Ishikawa (cell line): Measurements from ENCODE around the gene MAGEA9.

ENCODE experiments used
- CREB1 ChIP-seq: IDR thresholded peaks from 2 replicates; pipeline ENCODE4 v1.6.1; 2012; ENCODE audit warnings: low read depth
- EGR1 ChIP-seq: IDR thresholded peaks from 2 replicates; pipeline ENCODE4 v1.6.1; 2012
- EP300 ChIP-seq: IDR thresholded peaks from 2 replicates; pipeline ENCODE4 v1.6.1; 2012; ENCODE audit warnings: borderline replicate concordance
- FOXM1 ChIP-seq: IDR thresholded peaks from 2 replicates; pipeline ENCODE4 v1.6.1; 2012; ENCODE audit warnings: low read depth, borderline replicate concordance
- MAX ChIP-seq: IDR thresholded peaks from 2 replicates; pipeline ENCODE4 v1.6.1; 2012
- TAF1 ChIP-seq: IDR thresholded peaks from 2 replicates; pipeline ENCODE4 v1.6.1; 2012; ENCODE audit warnings: low read depth, mild to moderate bottlenecking
- TCF12 ChIP-seq: IDR thresholded peaks from 2 replicates; pipeline ENCODE4 v1.6.1; 2012; ENCODE audit warnings: low read depth
- TEAD4 ChIP-seq: IDR thresholded peaks from 2 replicates; pipeline ENCODE4 v1.6.1; 2012
- YY1 ChIP-seq: IDR thresholded peaks from 2 replicates; pipeline ENCODE4 v1.6.1; 2012; ENCODE audit warnings: low read depth
- ZBTB7A ChIP-seq: IDR thresholded peaks from 2 replicates; pipeline ENCODE4 v1.6.1; 2012; ENCODE audit warnings: low read depth
- TF ChIP-seq, protein P1 (sequence below): IDR thresholded peaks from 2 replicates; pipeline ENCODE4 v1.6.1; 2012; ENCODE audit warnings: low read depth, mild to moderate bottlenecking

GRCh38 chrX:149830192-149830873 is 48.6 kb downstream of the MAGEA9 start:
- TF ChIP-seq EGR1 (no peak), MAX (no peak), YY1 (no peak), CREB1 (no peak), TAF1 (no peak), TEAD4 (no peak), FOXM1 (no peak), EP300 (no peak), ZBTB7A (no peak), TCF12 (no peak)
- TF ChIP-seq, protein P1, sequence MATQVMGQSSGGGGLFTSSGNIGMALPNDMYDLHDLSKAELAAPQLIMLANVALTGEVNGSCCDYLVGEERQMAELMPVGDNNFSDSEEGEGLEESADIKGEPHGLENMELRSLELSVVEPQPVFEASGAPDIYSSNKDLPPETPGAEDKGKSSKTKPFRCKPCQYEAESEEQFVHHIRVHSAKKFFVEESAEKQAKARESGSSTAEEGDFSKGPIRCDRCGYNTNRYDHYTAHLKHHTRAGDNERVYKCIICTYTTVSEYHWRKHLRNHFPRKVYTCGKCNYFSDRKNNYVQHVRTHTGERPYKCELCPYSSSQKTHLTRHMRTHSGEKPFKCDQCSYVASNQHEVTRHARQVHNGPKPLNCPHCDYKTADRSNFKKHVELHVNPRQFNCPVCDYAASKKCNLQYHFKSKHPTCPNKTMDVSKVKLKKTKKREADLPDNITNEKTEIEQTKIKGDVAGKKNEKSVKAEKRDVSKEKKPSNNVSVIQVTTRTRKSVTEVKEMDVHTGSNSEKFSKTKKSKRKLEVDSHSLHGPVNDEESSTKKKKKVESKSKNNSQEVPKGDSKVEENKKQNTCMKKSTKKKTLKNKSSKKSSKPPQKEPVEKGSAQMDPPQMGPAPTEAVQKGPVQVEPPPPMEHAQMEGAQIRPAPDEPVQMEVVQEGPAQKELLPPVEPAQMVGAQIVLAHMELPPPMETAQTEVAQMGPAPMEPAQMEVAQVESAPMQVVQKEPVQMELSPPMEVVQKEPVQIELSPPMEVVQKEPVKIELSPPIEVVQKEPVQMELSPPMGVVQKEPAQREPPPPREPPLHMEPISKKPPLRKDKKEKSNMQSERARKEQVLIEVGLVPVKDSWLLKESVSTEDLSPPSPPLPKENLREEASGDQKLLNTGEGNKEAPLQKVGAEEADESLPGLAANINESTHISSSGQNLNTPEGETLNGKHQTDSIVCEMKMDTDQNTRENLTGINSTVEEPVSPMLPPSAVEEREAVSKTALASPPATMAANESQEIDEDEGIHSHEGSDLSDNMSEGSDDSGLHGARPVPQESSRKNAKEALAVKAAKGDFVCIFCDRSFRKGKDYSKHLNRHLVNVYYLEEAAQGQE = no peak
